NOMO-1 treated with DMSO at 0.1 percent for 48 hours (cell line): Measurements from ENCODE around the gene ADIG.

Source experiments
- DNase-seq: peaks from one replicate; lab custom pipeline; 2025; ENCODE audit not compliant: unreplicated experiment; lab: John Stamatoyannopoulos, UW

ADIG gene

GRCh38 chr20:38628580-38629470 lies 47.8 kb downstream of the ADIG start:
- DNase-seq: no peak

- DNase-seq: no peak
Observed at GRCh38 chr20:38629979-38630378, 49.0 kb downstream of the ADIG start.

- DNase-seq: no peak
Observed at GRCh38 chr20:38630727-38631126, 49.7 kb downstream of the ADIG start.

GRCh38 chr20:38631155-38632022 lies 50.4 kb downstream of the ADIG start:
- DNase-seq: no peak

GRCh38 chr20:38633577-38634093 lies 52.6 kb downstream of the ADIG start:
- DNase-seq: peak; percentile 56

- no peak for DNase-seq
Observed at GRCh38 chr20:38635721-38636288, 54.8 kb downstream of the ADIG start.
